Muscle of arm (tissue), 12 donors: Measurements from ENCODE around the gene PRKCA. TPM values are rescaled to one million over a fixed set of nuclear protein-coding genes. Genes with fewer than 3 reads are reported as not detected.

ENCODE experiments used
- DNase-seq: peaks from one replicate; pipeline ENCODE4 v3.0.0-alpha.2; 2013
- polyA plus RNA-seq, 12 donors: library from polyadenylated mRNA; unstranded; fragments of 120-200 nt; gene quantifications; one replicate each; pipeline ENCODE4 v1.2.1, GENCODE V29; 2013; ENCODE audit not compliant: insufficient read length in 12 of 12

PRKCA gene
- polyA plus RNA-seq, 12 donors = 2.5 to 9.1 (median 3.4) TPM; not detected in 1

DNA sequence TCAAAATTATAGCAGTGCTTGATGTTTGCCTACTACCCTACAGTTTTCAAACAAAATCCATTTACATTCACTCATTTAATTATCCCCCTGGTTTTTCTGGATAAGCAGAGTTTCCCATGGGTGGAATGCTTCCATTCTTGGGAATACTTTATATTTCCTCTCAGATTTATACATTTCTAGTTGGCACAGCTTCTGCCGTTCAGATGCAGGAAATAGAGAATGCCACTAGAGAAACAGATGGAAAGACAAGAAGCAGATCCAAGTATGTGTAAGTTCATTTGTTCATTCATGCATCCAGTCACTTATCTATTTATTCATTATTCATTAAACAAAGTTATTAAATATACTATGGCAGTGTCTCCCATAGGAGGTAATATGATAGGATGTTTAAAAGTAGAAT is 467.5 kb downstream of the PRKCA start:
- DNase-seq = no peak

DNA sequence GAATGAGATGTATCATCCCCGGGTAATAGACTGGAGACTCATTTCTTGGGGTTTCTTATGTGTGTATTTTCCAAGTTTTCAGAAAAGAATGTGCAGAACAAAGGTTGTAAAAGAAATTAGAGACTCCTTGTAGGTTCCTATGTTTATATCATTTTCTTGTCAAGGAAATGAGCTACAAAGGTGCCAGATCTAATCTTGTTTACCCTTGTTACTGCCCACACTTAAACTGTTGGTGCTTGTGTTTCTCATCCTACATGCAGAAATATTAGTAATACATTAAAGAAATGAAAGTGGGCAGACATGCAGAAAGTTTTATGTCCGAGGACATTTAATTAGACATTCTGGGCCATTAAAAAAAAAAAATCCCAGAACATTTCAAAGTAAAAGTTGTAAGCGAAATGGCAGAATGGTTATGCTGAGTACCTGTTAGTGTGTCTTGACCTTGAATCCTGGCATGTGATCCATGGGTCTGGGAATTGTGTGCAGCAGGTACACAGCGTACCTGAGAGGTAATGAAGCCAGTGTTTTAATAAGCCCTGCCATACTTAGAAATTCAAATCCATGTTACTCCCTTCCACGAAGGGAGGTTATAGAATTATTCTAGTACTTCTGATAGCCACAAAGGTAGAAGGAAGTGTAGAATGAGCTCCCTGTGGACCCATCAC is 469.9 kb downstream of the PRKCA start:
- DNase-seq = no peak

DNA sequence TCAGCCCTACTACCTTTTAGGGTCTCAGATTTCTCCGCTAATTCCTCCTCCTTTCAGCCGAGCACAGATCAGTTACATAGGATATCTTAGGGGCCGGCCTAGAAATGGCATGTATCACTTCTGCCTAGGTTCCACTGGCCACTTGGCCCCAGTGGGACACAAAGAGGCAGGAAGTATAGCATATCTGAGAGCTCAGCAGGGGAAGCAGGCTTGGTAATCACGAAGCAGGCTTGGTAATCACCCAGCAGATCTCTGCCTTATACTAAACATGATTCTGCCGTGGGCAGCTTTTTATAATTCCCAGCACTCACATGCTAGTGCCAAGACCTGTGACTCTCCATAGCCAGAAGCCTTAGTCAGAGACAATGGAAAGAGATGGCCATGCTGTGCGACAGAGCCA is 472.9 kb downstream of the PRKCA start:
- DNase-seq = no peak

DNA sequence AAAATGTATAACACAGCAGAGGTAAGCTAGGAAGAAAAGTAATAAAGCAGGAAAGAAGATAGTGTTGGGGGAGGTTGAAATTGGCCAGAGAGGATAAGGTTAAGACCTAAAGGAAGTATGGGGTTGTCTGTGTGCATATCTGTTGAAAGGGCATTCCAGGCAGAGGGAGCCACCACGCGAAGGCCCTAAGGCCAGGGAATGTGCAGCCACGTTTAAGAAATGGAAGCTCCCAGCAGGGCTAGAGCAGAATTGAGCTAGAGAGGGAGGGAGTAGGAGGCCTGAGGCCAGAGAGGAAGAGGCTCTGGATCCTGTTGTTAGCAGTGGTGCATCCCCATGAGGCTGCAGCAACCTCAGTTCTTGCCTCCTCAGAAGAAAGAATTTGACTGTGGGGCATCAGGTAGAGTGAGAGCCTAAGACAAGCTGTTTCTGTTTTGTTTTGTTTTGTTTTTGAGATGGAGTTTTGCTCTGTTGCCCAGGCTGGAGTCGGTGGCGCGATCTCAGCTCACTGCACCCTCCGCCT is 473.5 kb downstream of the PRKCA start:
- no peak for DNase-seq

DNA sequence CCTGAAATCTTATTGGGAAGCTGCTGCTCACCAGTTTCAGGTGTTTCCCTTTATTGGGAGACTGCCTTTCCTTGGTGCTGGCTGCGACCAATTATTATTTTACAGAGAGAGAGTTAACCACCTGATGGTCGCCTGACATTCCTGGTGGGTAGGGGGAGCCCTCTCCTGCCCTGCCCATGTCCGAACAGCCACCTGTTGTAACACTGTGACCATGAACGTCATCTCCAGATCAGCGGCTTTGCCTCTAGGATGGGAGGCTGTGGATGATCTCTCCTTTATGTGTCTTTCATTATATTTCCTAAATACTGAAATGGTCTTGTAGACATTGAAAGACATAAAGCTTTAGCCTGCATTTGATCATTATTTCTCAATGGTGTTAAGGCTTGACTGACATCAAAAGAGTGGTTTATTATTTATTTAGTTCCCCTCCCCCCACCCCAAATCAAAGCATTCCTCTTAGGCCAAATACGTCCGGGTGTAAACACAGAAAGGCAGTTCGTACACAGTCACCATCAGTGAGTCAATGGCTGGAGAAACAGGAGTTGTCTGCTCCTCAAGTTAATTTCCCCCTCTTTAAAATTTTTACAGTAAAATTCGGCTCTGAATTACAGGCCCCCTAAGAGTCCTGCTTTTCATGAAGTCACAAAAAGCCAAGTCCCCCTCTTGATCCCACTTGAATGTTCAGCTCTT is 474.7 kb downstream of the PRKCA start:
- DNase-seq = no peak

DNA sequence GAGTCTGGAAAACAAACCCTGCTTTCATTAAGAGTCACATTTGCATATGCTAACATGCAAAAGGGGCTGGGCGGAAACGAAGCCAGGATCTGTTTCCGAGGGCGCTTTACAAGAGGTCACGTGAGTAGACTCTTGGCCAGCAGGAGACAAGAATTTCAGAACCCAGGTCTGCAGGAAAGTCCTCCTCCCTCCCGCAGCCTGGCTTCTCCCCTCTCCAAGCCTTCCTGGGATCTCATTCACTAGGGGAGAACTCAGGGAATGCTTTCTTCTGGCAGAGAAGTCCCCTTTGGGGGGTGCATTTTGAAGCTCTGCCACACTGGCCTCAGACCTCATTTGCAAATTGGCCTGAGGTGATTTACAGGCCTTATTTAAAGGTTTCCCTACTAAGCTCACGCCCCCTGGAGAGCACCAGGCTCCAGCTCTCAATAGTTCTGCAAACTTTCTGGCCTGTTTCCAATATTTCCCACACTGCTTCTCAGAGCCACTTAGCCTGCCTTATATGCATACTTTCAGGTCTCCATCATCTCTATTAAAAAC is 475.3 kb downstream of the PRKCA start:
- peak; percentile 36 for DNase-seq

DNA sequence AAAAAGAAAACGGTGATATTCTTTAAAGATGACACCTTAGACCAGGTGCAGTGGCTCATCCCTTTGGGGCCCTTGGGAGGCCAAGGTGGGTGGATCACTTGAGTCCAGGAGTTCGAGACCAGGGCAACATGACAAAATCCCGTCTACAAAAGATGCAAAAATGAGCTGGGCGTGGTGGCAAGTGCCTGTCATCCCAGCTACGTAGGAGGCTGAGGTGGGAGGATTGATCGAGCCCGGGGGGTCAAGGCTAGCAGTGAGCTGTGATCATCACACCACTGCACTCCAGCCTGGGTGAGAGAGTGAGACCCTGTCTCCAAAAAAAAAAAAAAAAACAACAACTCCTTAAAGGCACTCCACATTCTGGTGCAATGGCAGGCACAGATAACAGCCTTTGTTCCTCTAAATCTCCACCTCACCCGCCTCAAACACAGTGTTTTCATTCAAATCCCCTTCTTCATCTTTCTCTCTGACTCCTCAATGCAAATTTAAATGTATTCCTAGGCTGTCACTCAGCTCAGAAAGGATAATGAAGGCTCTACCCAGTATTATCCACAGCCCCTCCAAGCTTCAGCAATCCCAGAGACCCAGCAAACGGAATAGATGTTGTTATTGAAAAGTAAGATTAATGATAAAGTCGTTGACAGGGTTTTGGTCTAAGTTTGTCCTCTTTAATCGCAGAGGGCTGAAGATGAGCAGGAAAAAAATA is 476.3 kb downstream of the PRKCA start:
- DNase-seq = no peak

DNA sequence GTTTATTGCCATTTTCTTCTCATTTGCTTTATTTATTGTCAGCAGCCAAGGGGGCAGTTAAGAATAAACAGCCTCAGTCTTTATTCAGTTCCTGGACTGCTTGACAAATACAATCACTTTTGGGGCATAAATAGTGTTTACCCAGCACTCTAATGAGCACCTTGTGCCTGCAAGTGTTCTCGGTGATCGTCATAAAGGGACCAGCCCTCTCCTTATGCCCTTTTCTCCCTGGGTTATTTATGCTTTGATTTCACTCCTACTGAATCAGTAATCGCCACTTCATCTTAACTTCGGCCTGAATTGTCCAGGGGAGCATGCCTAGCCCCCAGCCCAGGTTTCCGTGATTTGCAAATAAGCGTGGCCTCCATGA is 476.8 kb downstream of the PRKCA start:
- DNase-seq = no peak

DNA sequence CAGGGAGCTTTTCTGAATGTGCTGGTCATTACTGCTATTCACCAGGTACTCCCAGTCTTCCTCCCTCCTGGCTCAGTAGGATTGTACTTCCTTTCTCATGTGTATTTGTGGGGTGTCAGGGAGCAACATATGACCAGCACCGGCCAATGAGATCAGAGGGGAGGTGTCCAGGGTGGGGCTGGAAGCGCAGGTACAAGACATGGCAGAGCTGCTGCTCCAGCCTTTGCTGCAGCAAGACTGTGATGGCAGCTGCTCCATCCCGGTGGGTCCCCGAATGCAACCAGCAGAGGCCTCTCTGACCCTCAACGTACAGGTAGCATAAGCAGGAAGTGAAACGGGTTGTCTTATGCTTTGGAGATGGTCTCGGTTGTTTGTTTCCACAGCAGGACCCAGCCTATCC is 478.7 kb downstream of the PRKCA start:
- DNase-seq = no peak

DNA sequence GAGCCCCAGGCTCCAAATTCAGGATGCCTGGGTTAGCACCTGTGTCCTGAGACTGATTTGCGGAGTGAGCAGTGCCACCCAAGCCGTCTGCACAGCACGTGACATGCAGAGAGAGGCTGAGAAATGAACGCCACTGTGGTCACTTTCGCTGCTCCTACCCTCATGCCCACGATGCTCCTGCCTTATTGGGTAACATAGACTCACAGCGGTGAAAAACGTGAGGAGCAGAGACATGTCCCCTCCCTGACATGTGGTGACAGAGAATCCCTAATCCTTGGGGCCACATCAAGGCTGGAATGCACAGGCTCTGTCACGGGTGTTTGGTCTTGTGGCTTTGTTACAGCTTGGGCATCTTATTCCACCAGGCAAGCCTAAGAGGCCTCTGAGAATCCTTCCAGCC is 480.4 kb downstream of the PRKCA start:
- no peak for DNase-seq

DNA sequence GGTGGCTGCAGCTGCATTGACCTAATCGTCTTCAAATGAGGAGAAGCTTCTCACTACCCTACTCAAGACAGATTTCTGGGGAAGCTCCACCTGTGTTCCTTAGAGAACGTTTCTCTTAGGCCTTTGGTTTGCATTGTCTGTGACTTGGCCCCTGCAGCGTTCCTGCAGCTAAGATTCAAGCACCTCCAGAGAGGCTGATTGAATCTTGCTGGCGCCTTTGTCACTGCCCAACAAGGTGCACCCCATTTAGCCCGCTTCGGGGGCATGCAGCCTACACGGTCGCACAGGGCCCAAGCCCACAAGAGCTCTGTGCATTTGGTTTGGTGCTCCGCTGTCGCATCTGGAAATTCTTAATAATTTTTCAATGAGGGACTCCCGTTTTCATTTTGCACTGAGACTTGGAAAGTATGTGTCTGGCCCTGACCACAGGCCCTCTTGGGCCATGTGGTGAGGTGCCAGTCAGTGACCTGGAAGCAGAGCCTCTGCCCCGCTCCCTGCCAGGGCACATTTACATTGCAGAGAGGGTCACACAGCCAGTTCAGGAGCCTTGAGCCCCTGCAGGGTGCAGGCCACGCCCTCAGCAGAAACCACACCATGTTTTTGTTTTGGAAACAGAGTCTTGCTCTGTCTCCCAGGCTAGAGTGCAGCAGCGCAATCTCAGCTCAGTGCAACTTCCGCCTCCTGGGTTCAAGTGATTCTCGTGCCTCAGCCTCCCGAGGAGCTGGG is 481.4 kb downstream of the PRKCA start:
- DNase-seq = no peak

DNA sequence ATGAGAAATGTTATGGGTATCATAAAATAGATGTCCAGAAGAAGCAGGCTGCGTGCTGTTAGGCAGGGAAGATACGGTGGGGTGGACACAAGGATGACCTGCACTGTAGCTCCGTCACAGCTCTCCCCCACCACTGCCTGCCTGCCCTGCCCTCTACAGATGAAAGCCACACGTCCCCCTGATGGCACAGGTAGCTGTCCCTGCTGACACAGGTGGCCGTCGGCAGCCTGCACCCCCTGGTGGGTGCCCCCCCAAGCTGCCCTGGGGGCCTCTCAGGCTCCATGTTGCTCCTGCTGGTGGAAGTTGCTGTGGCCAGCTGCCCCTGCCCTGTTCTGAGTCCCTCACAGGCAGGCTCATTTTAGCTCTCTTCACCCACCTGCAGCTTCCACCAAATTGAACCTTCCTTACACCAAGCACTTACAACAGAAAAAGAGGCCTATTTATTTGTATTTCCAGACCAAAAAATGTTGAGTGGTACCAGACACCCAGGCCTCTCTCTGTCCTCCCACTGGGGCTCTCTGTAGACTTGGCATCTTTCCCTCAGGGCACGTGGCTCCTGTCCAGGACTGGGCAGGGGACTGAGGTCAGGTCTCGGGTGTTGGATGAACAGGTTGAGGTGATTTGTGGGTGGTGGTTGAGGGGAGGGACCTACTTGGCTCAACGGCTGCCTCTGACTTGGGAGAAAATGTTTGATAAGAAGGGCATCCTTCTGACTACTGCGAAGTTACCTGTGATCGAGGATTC is 482.4 kb downstream of the PRKCA start:
- DNase-seq = no peak

DNA sequence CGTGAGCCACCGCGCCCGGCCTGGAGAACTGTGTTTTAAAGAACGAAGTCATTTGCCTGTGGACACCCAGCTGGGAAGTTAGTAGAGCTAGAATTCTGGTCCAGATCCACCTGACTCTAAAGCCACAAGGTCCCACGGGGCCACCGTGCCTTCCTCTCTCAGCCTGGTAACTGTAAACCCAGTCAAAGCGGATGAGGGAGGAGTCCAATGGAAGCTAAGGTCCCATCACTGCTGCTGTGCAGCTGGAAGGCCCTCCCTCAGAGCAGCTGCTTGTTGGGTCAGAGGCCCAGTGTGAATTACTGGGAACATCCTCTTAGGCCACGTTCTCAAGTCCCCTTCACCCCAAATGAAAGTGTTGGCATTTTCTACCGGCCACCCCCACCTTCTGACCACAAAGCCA is 483.7 kb downstream of the PRKCA start:
- no peak for DNase-seq

DNA sequence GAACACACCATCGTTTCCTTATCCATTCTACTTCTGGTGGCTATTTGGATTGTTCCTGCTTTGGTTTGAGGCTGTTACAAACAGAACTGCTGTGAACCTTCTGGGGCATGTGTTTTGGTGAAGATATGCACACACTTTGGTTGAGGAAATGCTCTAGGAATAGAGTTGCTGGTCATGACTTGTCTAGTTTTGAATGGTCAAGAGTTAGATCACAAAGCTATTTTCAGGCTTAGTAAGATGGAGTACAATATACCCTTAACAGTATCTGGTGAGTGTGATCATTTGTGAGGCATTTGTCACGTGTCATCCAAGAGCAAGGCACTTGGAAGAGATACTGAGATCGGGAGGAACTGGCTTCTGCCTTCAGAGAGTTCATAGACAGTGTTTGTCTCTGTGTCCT is 485.5 kb downstream of the PRKCA start:
- DNase-seq = no peak

DNA sequence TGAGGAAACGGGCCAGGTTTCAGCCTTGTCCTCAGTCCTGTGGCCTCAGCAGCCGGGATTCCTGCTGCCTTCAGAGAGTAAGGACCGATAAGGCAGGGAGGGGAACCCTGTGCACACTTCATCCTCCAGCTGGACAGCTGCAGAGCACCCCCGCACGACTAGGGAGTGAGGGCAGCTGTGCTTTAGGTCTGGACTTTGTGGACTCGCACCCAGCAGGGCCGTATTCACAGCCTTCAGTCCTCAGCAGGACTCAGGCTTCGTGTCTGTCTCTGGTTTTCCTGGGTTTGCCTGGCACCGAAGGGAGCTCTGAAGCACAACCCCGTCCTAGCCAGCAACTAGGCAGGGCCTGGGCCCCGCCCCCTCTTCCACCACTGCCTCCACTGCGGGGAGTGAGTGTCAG is 486.7 kb downstream of the PRKCA start:
- DNase-seq = no peak

DNA sequence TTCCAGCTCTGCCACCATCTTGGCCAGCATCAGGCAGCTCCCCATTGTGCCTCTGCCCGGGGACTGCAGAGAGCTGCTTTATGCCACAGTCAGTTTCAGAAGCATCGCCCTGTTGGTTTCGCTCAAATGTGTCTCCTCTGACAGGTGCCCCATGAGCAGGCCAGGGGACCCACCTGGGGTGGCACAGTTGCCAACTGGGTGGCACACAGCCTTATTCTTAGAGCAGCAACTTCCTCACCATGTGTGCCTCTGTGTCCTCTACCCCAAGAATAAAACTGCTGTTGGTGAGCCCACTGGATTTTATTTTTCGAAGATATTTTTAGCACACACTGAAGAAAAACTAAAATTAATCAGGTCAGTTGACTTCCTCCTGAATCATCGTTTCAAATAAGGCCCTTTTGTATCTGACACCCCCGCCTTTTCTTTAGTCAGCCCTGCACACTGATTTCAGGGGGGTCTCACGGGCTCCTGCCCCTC is 487.6 kb downstream of the PRKCA start:
- no peak for DNase-seq

DNA sequence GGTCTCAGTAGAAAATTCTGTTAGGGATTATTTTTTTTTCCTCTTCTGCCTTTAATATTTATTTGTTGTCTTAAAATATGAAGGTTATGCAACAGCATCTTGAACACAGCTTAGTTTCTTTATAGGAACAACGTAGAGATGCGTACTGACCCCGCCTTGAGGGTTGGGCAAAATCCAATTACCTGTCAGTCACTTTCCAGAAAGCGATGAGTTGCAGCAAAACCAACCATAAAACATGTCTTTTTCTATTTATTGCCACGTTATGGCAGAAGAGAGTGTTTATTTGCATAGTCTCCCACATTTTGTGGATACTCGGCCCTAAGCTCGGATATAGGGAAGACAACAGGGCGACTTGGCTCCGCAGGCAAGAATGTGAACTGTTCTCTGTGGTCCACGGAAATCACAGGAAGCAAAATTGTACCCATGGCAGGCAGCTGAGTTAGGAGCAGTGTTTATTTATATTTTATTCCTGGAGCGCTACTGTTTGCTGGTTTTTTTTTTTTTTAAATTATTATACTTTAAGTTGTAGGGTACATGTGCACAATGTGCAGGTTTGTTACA is 488.2 kb downstream of the PRKCA start:
- DNase-seq = no peak

DNA sequence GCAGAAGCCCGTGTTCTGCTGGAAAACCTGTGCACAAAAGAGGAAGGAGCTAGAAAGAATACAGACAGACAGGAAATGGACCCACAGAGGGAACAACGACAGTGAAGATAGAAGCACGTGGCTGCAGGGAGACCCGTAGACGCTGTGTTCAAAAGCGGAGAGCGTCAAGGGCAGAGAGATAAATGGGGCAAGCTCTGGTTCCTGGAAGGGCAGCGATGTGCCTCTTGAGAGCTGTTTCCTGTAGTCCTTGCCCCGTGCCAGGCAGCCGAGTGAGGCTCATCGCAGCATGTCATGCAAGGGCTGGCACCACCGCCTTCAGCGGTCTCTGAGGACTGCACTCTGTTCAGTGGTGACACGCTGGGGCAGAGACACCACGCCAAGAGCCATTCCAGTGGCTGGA is 488.9 kb downstream of the PRKCA start:
- DNase-seq = no peak

DNA sequence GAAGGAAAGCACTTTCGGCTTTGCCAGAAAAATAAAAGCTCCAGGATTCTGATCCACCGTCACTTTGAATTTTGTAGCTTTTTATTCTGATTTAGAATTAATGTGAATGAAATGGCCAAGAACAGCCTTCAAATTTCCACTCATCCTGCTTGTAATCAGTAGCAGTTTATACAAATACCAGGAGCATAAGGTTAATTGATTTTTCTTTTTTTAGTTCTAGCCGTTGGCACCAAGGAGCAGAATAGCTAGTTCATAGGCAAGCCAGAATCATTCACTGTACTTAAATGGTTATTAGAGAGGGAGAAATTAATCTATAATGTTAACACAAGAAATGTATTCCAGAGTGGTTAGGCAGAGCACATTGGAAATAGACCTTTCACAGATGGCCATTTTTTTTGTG is 491.4 kb downstream of the PRKCA start:
- no peak for DNase-seq

DNA sequence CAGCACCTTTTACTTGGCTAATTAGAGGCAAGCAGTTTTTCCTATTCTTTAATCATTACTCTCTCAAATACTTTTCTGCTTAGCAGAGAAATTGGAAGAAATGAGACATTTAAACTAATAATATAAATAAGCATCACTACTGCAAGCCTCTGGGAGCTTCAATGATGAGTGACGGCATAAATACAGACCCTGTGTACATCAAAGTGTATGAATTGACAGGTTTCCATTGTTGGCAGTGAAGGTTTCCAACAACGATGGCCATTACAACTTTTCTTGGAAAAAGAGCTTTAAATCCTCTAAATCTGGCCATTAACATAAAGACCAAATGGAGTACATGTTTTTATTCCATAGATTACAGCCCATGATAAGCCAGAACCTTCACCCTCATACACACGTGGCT is 493.1 kb downstream of the PRKCA start:
- DNase-seq = no peak
